ENCODE data around the gene OR4K2.

OR4K2 gene

DNA sequence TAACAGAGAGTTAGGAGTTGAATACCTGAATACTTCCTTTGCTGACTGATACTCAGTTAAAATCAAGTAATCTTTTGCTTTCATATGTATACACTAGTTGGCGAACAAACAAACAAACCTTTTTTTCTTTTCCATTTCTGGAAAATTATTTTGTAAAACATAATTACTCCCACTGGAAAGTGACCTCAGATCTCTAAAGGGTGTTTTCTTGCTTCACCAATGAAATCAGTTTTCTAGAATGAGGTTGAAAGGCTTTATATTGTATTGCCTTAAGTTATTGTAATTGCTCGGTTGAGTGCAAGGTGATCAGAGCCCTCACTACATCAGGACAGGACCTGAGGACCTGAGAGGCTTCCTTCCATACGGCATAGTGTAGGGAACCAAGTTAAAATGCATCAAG lies 55.7 kb downstream of the OR4K2 start, which contains the start of gene OR4K1:
Gene OR4K1 (plus strand): TSS at position 301 of the 400 bp plus-strand sequence. CDS start 4,750 bp downstream, outside the sequence.
- Histone ChIP-seq H3K9me3 (no peaks in the 10 kb centered on the region), H3K27ac (no peak within 1 kb of the TSS), H3K4me1 (ENCODE audit: control insufficient read depth in 1 of 2, insufficient read depth in 1 of 2, low read depth in 1 of 2, low read length in 1 of 2) (no peaks in the 10 kb centered on the region), H3K36me3 (no peaks in the 10 kb centered on the region), H3K4me3 (ENCODE audit: low read depth in 1 of 2, low read length in 1 of 2) (no peak within 1 kb of the TSS), H3K27me3 (no peaks in the 10 kb centered on the region)
- TF ChIP-seq, protein P1, sequence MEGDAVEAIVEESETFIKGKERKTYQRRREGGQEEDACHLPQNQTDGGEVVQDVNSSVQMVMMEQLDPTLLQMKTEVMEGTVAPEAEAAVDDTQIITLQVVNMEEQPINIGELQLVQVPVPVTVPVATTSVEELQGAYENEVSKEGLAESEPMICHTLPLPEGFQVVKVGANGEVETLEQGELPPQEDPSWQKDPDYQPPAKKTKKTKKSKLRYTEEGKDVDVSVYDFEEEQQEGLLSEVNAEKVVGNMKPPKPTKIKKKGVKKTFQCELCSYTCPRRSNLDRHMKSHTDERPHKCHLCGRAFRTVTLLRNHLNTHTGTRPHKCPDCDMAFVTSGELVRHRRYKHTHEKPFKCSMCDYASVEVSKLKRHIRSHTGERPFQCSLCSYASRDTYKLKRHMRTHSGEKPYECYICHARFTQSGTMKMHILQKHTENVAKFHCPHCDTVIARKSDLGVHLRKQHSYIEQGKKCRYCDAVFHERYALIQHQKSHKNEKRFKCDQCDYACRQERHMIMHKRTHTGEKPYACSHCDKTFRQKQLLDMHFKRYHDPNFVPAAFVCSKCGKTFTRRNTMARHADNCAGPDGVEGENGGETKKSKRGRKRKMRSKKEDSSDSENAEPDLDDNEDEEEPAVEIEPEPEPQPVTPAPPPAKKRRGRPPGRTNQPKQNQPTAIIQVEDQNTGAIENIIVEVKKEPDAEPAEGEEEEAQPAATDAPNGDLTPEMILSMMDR (IDR thresholded peaks at IDR 0.05), result no peak

All from neutrophil (primary cell).